GM18909 (cell line): ENCODE measurements around the gene CHN1.

Experiments used
- ATAC-seq: cut with Tn5 transposase; IDR thresholded peaks from one replicate; pipeline ENCODE4 v1.9.1; 2021; ENCODE audit warnings: mild to moderate bottlenecking; ENCODE audit not compliant: unreplicated experiment, poor library complexity

Gene CHN1

DNA sequence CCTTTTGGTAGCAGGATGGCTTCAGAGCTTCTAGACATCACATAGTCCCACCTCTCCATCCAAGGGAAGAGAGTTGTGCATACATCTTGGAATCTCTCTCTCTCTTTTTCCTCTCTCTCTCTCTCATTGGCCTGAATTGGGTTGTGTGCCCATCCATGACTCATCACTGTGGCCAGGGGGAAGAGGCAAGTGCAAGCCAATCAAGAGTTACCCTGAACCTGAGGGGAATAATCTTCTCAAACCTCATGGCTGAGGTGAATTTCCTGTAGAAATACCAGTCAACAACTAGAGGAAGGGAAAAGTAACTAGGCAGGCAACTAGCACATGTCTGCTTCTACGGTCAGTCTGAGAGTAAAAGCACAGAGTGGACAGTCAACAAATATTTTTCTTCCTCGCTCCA, 7.3 kb upstream of the CHN1 start:
- no peak for ATAC-seq

DNA sequence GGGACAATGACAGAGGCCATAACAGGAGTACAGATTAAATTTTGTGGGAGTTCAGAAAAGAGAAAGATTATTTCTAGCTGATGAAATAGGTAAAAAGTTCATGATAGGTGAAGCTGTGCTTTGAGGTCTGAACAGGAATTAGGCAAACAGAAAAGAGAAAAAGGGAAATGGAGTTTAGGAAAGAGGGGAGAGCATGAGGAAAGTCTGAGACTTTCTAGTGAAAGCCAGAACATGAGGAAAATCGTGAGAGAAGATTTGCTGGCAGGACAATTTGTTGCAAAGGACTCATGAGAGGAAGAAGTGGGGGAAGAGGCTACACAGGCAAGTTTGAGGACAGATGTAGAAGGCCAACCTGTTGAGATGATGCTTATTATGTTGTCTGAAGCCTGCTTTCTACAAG, 6.3 kb upstream of the CHN1 start:
- ATAC-seq = no peak

DNA sequence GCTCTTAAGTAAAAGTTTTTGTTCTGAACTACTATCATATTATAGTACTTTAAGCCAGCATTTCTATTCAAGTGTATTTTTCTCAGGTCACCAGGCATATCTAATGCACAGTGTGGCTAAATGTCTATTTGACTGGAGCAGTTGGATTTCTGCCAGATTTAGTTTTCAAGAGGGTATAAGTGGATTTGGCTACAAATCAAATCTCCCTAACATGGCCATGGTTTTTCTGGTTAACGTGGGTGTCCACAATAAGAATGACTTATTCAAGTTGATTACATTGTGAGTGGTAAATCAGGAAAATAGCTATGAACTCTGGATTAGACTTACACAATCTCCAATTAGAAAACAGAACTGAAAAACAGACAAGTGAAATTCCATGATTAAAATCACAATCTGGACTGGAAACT, 5.7 kb upstream of the CHN1 start:
- no peak for ATAC-seq

DNA sequence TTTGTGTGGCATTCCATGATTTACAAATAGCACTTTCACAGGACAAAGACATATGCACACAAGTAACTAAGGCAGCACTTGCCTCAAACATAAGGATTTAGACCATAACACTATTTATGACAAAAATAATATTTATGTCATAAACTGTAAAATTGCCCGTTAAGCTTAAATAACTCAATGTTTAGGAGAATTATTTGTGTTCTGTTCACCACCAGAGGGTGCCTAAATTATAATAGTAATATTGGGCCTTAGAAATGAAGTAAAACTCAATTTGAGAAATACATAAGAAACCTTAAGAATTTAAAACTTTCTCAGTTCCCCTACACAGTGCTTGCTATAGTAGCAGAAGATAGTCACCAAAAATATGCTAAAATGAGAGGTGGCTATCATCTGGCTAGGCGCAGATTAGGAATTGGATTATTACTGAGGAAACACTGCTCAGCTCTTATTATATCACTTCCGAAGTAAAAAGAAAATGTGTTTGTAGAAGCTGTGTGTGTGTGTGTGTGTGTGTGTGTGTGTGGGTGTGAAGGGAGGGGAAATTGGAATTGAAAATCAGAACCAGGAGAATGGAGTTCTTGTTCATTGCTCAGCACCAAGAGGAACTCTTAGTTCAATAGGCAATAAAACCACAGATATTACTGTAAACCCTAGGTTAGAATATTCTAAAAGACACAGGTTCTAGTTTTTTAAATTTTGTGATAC, 4.9 kb upstream of the CHN1 start:
- ATAC-seq = no peak

DNA sequence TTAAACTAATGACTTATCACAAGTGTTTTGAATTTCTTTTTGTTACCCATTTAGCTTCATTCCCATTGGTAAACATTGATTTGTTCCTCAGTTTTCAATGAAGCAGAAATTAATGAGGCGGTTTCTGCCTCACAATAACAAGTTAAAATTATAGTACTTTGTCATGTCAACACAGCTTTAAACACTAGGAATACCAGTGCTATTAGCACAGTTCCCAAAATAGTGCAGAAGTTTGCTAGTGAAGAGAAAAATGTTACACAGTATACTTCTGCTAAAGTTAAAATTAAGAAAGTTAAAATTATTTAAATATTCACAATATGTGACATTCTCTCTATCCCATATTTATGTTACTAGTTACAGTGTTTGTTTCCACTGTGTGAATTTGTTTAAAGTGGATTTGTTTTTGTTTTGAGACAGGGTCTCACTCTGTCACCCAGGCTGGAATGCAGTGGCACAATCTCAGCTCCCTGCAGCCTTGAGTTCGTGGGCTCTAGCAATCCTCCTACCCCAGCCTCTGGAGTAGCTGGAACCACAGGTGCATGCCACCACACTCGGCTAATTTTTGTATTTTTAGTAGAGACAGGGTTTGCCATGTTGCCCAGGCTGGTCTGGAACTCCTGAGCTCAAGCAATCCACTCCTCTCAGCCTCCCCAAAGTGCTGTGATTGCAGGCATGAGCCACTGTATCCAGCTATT, 3.8 kb upstream of the CHN1 start:
- no peak for ATAC-seq

DNA sequence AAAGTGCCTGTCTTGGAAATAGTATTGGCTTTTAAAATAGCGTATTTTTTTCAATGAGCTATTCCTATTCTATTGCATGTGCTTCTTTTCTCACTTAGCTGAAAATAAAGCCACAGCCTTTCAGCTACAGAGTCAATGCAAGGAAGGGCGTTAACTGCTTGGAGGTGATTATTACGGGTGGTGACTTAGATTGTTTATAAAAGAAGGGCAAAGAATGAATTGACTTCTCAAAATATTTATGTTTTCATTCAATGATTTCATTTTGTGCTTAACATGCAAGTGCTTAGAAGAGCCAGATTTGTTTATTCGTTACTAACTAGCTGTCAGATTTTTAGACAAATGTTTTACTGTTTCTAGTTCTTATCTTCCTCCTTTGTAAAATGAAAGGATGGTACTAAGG, 2.8 kb upstream of the CHN1 start:
- ATAC-seq = no peak

DNA sequence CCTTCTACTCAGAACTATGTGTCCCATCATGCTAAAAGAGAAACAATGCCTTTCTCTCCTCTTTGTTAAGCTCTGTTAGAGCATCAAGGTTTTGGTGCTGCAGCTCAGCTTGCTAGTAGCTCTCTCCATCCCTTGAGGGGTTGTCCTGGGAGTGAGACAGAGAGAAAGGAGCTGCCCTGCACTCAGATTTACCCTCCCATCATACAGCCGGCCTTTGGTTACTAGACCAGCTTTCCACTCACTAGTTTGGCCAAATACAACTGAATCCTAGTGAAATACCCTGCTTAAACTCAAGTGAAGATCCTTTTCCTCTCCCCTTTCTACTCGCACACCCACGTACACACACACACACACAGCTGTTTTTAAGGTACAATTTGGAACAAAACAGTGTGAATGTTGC, 2.3 kb upstream of the CHN1 start:
- no peak for ATAC-seq

DNA sequence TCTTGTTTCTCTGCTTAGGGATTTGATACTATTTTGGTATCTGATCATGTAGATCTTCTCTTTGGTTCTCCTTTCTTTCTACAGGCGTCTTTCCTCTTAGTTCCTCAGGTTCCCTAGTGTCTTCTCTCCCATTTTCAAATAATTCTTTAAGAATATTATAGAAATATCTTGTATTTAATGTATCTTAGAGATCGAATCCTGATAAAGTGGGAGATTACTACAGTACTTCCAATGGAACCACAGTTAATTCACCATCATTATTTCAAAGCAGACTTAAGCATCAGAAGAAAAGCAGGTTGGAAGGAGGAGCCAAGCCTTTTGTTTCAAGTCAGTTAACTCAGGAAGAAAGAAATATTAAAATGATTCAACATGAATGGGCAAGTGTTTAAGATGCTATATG, 1.1 kb upstream of the CHN1 start:
- no peak for ATAC-seq

DNA sequence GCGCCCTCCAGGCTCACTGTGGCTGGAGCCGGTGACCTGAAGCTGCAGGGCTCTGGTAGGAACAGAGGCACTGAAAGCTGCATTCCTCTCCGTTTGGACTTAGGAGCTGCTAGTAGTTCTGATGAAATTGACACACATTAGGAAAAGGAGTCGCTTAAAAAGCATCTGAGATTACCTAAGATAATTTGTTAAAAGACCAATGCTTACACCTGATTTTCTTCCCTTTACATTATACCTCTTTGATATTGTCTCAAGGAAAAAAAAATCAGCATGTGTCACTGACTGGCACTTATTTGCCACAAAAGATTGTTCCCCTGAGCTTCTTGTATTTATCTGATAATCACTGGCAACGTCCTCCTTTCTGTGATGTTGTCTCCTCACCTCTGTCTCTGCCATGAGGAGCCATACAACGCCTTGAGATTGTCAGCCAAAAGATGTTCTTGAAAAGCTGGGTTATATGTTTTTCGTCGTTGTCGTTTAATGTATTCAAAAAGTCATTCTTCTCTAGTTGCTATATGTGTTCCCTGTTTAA, 618 bp upstream of the CHN1 start:
- no peak for ATAC-seq

DNA sequence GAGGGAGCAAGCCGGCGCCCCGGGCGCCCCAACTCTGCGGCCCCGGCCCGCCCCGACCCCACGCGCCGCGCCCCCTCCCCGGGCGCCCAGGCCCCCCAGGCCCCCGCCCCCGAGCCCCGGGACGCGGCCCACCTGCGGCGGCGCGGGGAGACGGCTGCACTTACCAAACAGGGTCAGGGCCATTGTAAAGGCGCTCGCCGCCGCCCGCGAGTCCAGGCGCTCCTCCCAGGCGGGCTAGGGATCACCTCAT, 526 bp downstream of the CHN1 start:
- ATAC-seq = no peak

DNA sequence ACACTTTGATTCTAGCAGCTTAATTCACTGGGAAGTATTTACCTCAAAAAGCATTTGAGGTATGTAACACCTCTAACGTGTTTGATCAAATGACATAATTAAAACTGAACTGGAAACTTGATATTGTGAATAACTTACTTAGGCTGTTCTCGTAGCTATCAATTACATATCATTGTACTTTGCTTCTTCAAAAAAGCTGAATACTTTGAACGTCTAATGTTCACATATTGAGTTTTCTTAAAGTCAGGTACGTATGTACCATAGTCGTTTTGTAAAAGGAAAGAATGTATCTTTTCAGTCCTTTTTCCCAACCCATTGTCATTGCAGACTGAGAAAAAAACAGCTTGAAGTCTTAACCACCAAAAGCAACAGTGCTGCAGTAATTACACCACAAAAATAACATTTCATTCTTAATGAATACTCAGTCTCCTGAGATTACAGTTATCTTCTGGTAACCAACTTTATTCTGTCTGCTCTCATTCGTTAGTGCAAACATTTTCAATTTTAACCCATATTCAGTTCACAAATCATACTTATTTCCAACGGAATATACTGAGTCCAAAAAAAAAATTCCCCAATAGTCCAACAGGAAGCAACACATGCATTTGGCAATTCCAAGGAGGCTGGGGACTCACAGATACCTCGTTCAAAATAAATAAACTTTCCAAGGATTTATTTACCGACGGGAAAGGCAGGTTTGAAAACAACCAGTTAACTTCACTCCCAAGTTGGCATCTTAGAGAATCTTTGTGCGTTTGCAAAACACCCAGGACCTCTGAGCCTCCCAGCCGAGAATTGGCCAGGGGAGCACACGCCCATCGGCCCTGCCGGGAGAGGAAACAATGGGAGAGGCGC, 1.1 kb downstream of the CHN1 start:
- ATAC-seq = no peak

DNA sequence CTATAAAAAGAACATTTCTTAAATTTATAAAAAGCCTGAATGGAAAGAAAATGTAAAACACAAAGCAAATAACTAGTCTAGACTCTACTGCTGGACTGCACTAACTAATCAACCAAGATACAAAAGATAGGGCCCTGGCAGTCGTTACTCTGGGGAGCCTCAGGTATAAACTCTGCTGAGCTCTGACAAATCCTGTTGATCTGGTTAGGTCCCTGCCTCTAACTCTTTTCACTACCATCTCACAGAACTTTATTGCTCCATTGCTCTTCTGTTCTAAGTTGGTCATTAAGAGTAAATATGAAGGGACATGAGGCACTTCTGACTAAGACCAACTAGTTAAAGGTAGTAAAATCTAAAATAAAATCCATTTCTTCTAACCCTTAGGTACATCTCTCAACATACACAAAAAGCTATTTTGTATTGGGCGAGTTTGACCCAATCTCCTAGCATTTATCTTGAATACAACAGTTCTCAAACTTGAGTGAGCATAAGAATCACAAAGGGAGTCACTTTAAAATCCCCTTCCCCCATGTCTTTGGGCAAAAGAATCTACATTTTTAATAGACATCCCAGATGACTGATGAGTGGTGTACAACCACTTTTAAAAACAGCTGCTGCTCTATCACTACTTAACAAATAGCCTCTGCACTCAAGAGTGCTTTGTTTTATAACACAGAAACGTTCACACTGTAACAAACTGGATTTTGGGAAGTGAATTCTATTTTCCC, 2.5 kb downstream of the CHN1 start:
- no peak for ATAC-seq

DNA sequence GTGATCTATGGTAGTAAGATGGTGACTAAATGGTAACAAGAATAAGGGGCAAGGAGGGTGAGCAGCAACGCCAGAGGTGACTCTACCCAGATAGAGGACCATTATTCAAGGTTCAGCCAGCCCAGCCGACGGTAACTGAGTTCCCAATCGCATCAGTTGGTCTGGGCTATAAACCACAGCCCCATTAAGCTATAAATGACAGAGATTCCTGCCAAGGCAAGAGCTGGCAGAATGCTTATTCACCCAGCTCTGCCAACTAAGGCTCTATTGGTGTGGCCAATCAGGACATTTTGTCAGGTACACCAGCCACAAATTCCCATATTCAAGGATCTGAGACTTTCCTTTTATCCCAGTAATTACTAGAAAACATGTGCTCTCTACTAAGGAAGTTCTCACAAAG, 3.6 kb downstream of the CHN1 start:
- no peak for ATAC-seq

DNA sequence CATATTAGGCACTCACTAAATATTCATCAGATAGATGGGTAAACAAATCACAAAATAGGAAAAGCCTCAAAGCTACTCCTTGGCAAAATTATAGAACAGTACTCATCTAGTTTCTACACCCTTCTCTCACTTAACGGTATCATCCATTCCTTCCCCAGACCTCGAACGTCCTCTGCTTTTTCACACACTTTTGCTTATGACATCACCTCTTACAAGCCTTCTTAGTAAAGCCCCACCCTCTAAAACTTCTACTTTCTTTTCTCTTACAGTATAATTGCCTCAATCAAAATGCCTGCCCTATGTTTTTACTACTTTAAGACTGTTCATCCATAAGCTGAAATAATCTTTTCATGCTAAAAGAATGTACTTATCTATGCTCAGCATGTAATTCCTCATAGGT, 8.1 kb downstream of the CHN1 start:
- ATAC-seq = no peak

DNA sequence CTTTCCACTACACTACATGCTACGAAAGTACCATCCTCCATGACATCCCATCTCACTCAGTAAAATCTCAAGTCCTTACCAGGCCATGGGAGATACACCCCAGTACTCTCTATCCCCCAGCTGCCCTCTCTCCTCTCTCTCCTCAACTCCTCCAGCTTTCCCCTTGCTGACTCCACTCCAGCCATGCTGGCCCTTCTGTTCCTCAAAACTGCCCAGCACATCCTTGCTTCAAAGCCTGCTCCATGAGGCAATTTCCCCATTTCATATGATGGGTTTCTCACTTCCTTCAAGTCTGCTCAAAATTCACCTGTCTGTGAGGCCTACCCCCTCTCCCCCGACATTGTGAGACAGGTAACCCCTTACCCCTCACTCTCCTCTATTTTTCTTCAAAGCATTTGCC, 8.6 kb downstream of the CHN1 start:
- no peak for ATAC-seq

DNA sequence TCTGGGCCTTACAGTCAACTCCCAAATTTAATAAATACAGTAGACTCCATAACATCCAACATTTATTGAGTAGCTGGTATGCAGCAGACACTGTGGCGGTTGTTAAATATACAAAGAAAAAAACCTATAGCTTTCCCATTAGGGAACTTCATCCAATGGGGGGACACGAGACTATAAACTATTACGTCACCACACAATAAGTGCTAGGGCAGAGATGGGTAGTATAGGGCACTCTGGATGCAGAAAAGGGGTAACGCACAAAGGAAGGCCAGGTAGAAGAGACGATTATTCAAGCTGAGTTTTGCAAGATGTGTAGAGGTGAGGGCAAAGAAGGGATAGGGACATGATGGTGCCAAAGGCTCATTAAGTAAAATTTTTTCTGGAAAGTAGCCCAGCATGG, 10.8 kb downstream of the CHN1 start:
- no peak for ATAC-seq

DNA sequence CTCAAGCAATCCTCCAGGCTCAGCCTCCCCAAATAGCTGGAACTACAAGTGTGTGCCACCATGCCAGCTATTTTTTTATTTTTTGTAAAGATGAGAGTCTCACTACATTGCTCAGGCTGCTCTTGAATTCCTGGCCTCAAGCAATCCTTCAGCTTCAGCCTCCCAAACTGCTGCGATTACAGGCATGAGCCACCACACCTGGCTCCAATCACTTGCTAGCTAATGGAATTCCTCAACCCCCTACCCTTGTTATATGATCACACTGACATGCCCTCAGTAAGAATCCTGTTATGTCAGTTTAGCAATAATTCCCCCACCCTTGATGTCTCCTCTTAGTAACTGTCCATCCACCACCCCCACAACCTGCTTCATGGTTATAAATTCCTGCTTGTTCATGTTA, 12.3 kb downstream of the CHN1 start:
- ATAC-seq = no peak

DNA sequence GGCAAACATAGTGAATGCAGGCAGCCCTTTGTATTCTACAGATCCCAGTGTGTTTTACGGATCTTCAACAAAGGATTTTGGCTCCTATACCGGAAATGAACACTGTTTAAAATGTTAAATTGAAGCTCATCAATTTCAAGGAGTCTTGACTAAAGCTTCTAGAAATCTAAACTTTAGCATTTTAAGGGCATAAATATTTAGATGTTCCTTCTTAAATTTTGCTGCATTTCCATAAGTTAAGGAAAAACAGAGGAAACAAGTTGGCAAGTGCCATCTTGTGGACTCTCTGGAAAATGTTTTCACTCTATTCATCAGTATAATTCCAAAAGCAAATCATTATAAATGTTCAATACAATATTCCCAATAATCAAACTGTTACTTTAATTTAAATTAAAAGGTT, 19.6 kb downstream of the CHN1 start:
- ATAC-seq = no peak

DNA sequence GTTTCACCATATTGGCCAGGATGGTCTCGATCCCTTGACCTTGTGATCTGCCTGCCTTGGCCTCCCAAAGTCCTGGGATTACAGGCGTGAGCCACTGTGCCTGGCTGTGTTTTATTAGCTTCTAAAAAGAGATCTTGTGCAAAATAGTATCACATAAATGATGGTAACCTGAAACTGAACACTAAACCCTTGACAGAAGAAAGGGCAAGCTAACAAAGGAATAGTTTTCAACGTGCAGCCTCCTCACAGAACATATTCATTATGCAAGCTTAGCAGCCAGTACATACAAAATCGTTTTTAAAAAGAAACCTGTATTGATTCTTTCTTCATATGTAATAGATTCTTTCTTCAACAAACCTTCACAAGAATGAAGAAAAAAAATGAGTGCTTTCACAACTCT, 20.6 kb downstream of the CHN1 start:
- ATAC-seq = no peak

DNA sequence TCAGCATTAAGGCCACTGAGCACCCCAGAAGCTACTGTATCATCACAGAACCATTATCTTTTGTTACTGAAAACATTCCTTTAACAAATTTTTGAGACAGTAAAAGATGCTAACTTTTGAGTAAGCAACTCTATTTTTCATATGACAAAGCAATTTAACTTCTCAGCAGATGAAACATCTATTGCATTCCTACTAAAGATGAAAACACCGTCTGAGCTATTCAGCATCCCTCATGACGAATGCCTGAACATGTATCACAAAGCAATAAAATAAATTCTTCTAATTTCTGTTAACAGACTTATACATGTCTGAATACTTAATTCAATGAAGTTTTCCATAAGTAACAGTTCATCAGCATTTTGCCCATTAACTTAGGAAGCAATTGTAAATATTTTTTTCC, 23.9 kb downstream of the CHN1 start:
- no peak for ATAC-seq

DNA sequence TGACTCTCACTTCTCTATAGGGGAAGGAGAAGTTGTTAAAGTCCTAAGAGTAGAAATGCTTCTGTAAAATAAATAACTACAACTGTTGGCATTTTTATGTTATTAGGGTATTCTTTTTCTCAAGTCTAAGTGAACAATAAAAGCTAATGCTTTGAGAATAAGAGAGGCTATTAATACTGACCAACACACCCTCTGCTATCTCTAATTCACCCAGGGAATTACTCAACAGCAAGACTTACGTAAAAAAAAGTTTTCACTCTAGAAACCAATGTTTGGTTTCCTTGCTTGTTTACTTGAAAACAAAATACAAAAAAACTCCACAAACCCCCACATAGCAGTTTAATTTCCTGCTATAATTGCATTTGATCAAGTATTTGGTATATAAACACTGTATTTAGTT, 25.2 kb downstream of the CHN1 start:
- no peak for ATAC-seq
